ENCODE data around the gene TMEM98. TPM values are rescaled to one million over a fixed set of nuclear protein-coding genes. Genes with fewer than 3 reads are reported as not detected.
A peak's percentile ranks its signal among the peaks of the same experiment; 100 is the strongest.

The TMEM98 gene
- total and polyA plus RNA-seq, 9 of the 15 experiments (the other 6 are each of a cell fraction or from before 2014, with no cell fraction given) = 33.5 to 164 (median 84.7) TPM

- TF ChIP-seq, protein P1, sequence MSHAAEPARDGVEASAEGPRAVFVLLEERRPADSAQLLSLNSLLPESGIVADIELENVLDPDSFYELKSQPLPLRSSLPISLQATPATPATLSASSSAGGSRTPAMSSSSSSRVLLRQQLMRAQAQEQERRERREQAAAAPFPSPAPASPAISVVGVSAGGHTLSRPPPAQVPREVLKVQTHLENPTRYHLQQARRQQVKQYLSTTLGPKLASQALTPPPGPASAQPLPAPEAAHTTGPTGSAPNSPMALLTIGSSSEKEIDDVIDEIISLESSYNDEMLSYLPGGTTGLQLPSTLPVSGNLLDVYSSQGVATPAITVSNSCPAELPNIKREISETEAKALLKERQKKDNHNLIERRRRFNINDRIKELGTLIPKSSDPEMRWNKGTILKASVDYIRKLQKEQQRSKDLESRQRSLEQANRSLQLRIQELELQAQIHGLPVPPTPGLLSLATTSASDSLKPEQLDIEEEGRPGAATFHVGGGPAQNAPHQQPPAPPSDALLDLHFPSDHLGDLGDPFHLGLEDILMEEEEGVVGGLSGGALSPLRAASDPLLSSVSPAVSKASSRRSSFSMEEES (CRISPR knock-in tag; IDR thresholded peaks at IDR 0.05) = no peak
- TF ChIP-seq NELFE (IDR thresholded peaks at IDR 0.05; ENCODE audit: insufficient read depth, insufficient read length) (no peak), GABPB1 (CRISPR knock-in tag; IDR thresholded peaks at IDR 0.05) (no peak), GTF2E2 (tag; IDR thresholded peaks at IDR 0.05) (no peak), ZSCAN29 (IDR thresholded peaks at IDR 0.05) (no peak), TCF7L2 (IDR thresholded peaks at IDR 0.05; ENCODE audit: low read depth, low read length) (no peak), KDM2B (CRISPR knock-in tag; IDR thresholded peaks at IDR 0.05) (no peak), ZNF707 (CRISPR knock-in tag; conservative IDR thresholded peaks at IDR 0.05) (no peak), TBP (optimal IDR thresholded peaks at IDR 0.05; ENCODE audit: low read depth, low read length) (peak; percentile 26), HDGF (IDR thresholded peaks at IDR 0.05) (no peak), MEF2D (tag; conservative IDR thresholded peaks at IDR 0.05; ENCODE audit: low read depth) (no peak), JUNB (CRISPR knock-in tag; conservative IDR thresholded peaks at IDR 0.05) (no peak), FOXA1 (IDR thresholded peaks at IDR 0.05; ENCODE audit: borderline replicate concordance) (no peak), SMARCB1 (IDR thresholded peaks at IDR 0.05; ENCODE audit: insufficient read length, low read depth) (no peak), EHMT2 (IDR thresholded peaks at IDR 0.05) (peak; percentile 58), RFX5 (IDR thresholded peaks at IDR 0.05; ENCODE audit: low read depth, low read length) (no peak), ILF3 (IDR thresholded peaks at IDR 0.05; ENCODE audit: borderline replicate concordance) (no peak), MBD2 (IDR thresholded peaks at IDR 0.05; ENCODE audit: borderline replicate concordance, low read depth) (no peak; the same call in 1 of the 2 replicates)
- TF ChIP-seq, protein P2, sequence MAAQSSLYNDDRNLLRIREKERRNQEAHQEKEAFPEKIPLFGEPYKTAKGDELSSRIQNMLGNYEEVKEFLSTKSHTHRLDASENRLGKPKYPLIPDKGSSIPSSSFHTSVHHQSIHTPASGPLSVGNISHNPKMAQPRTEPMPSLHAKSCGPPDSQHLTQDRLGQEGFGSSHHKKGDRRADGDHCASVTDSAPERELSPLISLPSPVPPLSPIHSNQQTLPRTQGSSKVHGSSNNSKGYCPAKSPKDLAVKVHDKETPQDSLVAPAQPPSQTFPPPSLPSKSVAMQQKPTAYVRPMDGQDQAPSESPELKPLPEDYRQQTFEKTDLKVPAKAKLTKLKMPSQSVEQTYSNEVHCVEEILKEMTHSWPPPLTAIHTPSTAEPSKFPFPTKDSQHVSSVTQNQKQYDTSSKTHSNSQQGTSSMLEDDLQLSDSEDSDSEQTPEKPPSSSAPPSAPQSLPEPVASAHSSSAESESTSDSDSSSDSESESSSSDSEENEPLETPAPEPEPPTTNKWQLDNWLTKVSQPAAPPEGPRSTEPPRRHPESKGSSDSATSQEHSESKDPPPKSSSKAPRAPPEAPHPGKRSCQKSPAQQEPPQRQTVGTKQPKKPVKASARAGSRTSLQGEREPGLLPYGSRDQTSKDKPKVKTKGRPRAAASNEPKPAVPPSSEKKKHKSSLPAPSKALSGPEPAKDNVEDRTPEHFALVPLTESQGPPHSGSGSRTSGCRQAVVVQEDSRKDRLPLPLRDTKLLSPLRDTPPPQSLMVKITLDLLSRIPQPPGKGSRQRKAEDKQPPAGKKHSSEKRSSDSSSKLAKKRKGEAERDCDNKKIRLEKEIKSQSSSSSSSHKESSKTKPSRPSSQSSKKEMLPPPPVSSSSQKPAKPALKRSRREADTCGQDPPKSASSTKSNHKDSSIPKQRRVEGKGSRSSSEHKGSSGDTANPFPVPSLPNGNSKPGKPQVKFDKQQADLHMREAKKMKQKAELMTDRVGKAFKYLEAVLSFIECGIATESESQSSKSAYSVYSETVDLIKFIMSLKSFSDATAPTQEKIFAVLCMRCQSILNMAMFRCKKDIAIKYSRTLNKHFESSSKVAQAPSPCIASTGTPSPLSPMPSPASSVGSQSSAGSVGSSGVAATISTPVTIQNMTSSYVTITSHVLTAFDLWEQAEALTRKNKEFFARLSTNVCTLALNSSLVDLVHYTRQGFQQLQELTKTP (IDR thresholded peaks at IDR 0.05; ENCODE audit: low read depth in 1 of 2, partially characterized antibody in 2 of 2) = peak in 1 of 2 experiments; percentile 51
- TF ChIP-seq, protein P3, sequence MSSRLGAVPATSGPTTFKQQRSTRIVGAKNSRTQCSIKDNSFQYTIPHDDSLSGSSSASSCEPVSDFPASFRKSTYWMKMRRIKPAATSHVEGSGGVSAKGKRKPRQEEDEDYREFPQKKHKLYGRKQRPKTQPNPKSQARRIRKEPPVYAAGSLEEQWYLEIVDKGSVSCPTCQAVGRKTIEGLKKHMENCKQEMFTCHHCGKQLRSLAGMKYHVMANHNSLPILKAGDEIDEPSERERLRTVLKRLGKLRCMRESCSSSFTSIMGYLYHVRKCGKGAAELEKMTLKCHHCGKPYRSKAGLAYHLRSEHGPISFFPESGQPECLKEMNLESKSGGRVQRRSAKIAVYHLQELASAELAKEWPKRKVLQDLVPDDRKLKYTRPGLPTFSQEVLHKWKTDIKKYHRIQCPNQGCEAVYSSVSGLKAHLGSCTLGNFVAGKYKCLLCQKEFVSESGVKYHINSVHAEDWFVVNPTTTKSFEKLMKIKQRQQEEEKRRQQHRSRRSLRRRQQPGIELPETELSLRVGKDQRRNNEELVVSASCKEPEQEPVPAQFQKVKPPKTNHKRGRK (tag; IDR thresholded peaks at IDR 0.05) = no peak
- TF ChIP-seq, protein P4, sequence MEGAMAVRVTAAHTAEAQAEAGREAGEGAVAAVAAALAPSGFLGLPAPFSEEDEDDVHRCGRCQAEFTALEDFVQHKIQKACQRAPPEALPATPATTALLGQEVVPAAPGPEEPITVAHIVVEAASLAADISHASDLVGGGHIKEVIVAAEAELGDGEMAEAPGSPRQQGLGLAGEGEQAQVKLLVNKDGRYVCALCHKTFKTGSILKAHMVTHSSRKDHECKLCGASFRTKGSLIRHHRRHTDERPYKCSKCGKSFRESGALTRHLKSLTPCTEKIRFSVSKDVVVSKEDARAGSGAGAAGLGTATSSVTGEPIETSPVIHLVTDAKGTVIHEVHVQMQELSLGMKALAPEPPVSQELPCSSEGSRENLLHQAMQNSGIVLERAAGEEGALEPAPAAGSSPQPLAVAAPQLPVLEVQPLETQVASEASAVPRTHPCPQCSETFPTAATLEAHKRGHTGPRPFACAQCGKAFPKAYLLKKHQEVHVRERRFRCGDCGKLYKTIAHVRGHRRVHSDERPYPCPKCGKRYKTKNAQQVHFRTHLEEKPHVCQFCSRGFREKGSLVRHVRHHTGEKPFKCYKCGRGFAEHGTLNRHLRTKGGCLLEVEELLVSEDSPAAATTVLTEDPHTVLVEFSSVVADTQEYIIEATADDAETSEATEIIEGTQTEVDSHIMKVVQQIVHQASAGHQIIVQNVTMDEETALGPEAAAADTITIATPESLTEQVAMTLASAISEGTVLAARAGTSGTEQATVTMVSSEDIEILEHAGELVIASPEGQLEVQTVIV (CRISPR knock-in tag; IDR thresholded peaks at IDR 0.05; ENCODE audit: borderline replicate concordance) = no peak
Observed at GRCh38 chr17:32894245-32894644, 33.7 kb upstream of the TMEM98 start (continued).

Data from K562 (cell line).